Nephron (organoid): ENCODE results near the gene EBP.
"Not testable (repeated sequence)": the region's sequence is repeated elsewhere in the genome, so short reads cannot be mapped to it uniquely, and the experiment has no call there.

ENCODE experiments used
- H3K27ac Mint-ChIP-seq, 3 experiments: 2 replicates each; pipeline ENCODE4 v1.8.0; 2020; ENCODE audit warnings: mixed read lengths in 3 of 3, mild to moderate bottlenecking in 2 of 3, moderate library complexity in 1 of 3
- H3K27me3 Mint-ChIP-seq: 2 replicates; pipeline ENCODE4 v1.8.0; 2021; ENCODE audit warnings: low read depth, mild to moderate bottlenecking, moderate library complexity, mixed read lengths
- H3K36me3 Mint-ChIP-seq: 2 replicates; pipeline ENCODE4 v1.8.0; 2020; ENCODE audit warnings: low read depth, mixed read lengths
- H3K4me1 Mint-ChIP-seq: 2 replicates; pipeline ENCODE4 v1.8.0; 2020; ENCODE audit warnings: mixed read lengths
- H3K4me3 Mint-ChIP-seq, 3 experiments: 2 replicates each; pipeline ENCODE4 v1.8.0; 2020; ENCODE audit warnings: mild to moderate bottlenecking in 3 of 3, mixed read lengths in 3 of 3, moderate library complexity in 2 of 3
- H3K9me3 Mint-ChIP-seq: 2 replicates; pipeline ENCODE4 v1.8.0; 2020; ENCODE audit warnings: mixed read lengths
- CTCF ChIP-seq, 3 experiments: fragments of 200-600 bp; sonication (generic); IDR thresholded peaks; one replicate each; pipeline ENCODE4 v1.5.0; 2021; ENCODE audit warnings: antibody characterized with exemption in 3 of 3; ENCODE audit not compliant: unreplicated experiment in 3 of 3

EBP gene

GRCh38 chrX:48540028-48540375 is 18.4 kb downstream of the EBP start:
- Mint-ChIP-seq H3K4me3 (peak overlapping the region; percentile 81 to 87 (median 86)), H3K36me3 (peaks cover 20% of the 10 kb centered on the region), H3K27me3 (no peaks in the 10 kb centered on the region), H3K4me1 (peaks cover 7% of the 10 kb centered on the region), H3K27ac (peak overlapping the region; percentile 14 to 85 (median 78)), H3K9me3 (peaks cover 2% of the 10 kb centered on the region)
- TF ChIP-seq CTCF (IDR thresholded peaks at IDR 0.05; ENCODE audit: unreplicated experiment in 3 of 3) = peak in 1 of 3 experiments; percentile 7

- Mint-ChIP-seq H3K4me3 (peak overlapping the region; percentile 81 to 87 (median 86)), H3K27me3 (no peaks in the 10 kb centered on the region), H3K4me1 (peaks cover 7% of the 10 kb centered on the region), H3K36me3 (peaks cover 23% of the 10 kb centered on the region), H3K27ac (peak overlapping the region in 1 of 3 experiments; percentile 85), H3K9me3 (peaks cover 2% of the 10 kb centered on the region)
- no peak for TF ChIP-seq CTCF (IDR thresholded peaks at IDR 0.05; ENCODE audit: unreplicated experiment in 3 of 3)
Observed at GRCh38 chrX:48540480-48540879, 18.9 kb downstream of the EBP start.

- peaks cover 25% of the 10 kb centered on the region for H3K36me3 Mint-ChIP-seq
- peaks cover 3% of the 10 kb centered on the region for H3K9me3 Mint-ChIP-seq
- peak overlapping the region; percentile 53 to 86 (median 64) for H3K4me3 Mint-ChIP-seq
- peaks cover 7% of the 10 kb centered on the region for H3K4me1 Mint-ChIP-seq
- H3K27ac Mint-ChIP-seq = no peak overlapping the region
- no peak for TF ChIP-seq CTCF (IDR thresholded peaks at IDR 0.05; ENCODE audit: unreplicated experiment in 3 of 3)
- H3K27me3 Mint-ChIP-seq = no peaks in the 10 kb centered on the region
Observed at GRCh38 chrX:48541140-48541814, 19.7 kb downstream of the EBP start.

- Mint-ChIP-seq H3K9me3 (peaks cover 5% of the 10 kb centered on the region), H3K27ac (no peak overlapping the region), H3K36me3 (peaks cover 33% of the 10 kb centered on the region), H3K4me3 (no peak overlapping the region), H3K4me1 (no peaks in the 10 kb centered on the region), H3K27me3 (no peaks in the 10 kb centered on the region)
- no peak for TF ChIP-seq CTCF (IDR thresholded peaks at IDR 0.05; ENCODE audit: unreplicated experiment in 3 of 3)
Observed at GRCh38 chrX:48548871-48549270, 27.3 kb downstream of the EBP start.

- H3K4me1 Mint-ChIP-seq, H3K27me3 Mint-ChIP-seq: not testable (repeated sequence)
- H3K9me3 Mint-ChIP-seq = peaks cover 11% of the 10 kb centered on the region
- H3K27ac Mint-ChIP-seq = peak overlapping the region; percentile 66 to 81 (median 76)
- peak overlapping the region in 2 of 3 experiments; percentile 1 to 18 for H3K4me3 Mint-ChIP-seq
- peaks cover 26% of the 10 kb centered on the region for H3K36me3 Mint-ChIP-seq
Observed at GRCh38 chrX:48555731-48556325, 34.2 kb downstream of the EBP start.

GRCh38 chrX:48558271-48558670 is 36.7 kb downstream of the EBP start:
- no peak overlapping the region for H3K4me3 Mint-ChIP-seq
- H3K27ac Mint-ChIP-seq = no peak overlapping the region
- H3K27me3 Mint-ChIP-seq = no peaks in the 10 kb centered on the region
- TF ChIP-seq CTCF (IDR thresholded peaks at IDR 0.05; ENCODE audit: unreplicated experiment in 3 of 3) = no peak
- H3K36me3 Mint-ChIP-seq = peaks cover 34% of the 10 kb centered on the region
- H3K4me1 Mint-ChIP-seq = peaks cover 5% of the 10 kb centered on the region
- H3K9me3 Mint-ChIP-seq = peaks cover 10% of the 10 kb centered on the region
